ENCODE results near the gene HHAT. TPM values are rescaled to one million over a fixed set of nuclear protein-coding genes. Genes with fewer than 3 reads are reported as not detected.

Gene HHAT
- polyA plus RNA-seq, 3 donors, result 1.1 to 1.6 (median 1.5) TPM

- Mint-ChIP-seq H3K27ac (no peak overlapping the region), H3K4me1 (no peaks in the 10 kb centered on the region), H3K36me3 (no peaks in the 10 kb centered on the region), H3K27me3 (ENCODE audit: low read depth in 3 of 3) (peaks cover 0 to 5% (median 3%) of the 10 kb centered on the region in 3 donors), H3K9me3 (peaks cover 0 to 4% (median 2%) of the 10 kb centered on the region in 7 donors), H3K4me3 (no peak overlapping the region)
- no peak overlapping the region for H3K9ac ChIP-seq (ENCODE audit: insufficient read depth, low read length, poor library complexity, severe bottlenecking)
- TF ChIP-seq CTCF (IDR thresholded peaks at IDR 0.05), result no peak
- intact Hi-C loops (cut with micrococcal nuclease), result no loop called here
- H3K27me3 ChIP-seq (ENCODE audit: control insufficient read depth in 2 of 2, insufficient read depth in 2 of 2, low read length in 2 of 2), result no peaks in the 10 kb centered on the region
- H2AFZ ChIP-seq (ENCODE audit: insufficient read depth, low read depth, low read length, poor library complexity, severe bottlenecking), result no peak overlapping the region
- no peak for DNase-seq
- no peak overlapping the region for H3K4me2 ChIP-seq (replicated peaks; ENCODE audit: extremely low read depth, low read length, poor library complexity, severe bottlenecking)
- no peaks in the 10 kb centered on the region for H3K9me3 ChIP-seq (replicated peaks in 1 of 2; ENCODE audit: control insufficient read depth in 1 of 2, insufficient read depth in 1 of 2, low read length in 2 of 2)
- H4K20me1 ChIP-seq (ENCODE audit: insufficient read depth, low read length), result no peaks in the 10 kb centered on the region
- H3K4me1 ChIP-seq (ENCODE audit: control insufficient read depth in 1 of 2, insufficient read depth in 2 of 2, low read length in 2 of 2), result no peaks in the 10 kb centered on the region
- H3K36me3 ChIP-seq (replicated peaks in 1 of 2; ENCODE audit: control insufficient read depth in 1 of 2, insufficient read depth in 2 of 2, low read length in 2 of 2), result no peaks in the 10 kb centered on the region
- no peak overlapping the region for H3K4me3 ChIP-seq (replicated peaks in 1 of 3; ENCODE audit: low read depth in 2 of 3, low read length in 3 of 3)
- 74% methylated on average over 2 of the region's 3 CpGs for WGBS (ENCODE audit: insufficient coverage)
- H3K79me2 ChIP-seq (ENCODE audit: insufficient read depth, low read length), result no peaks in the 10 kb centered on the region
- no peak overlapping the region for H3K27ac ChIP-seq (ENCODE audit: low read depth in 1 of 2, low read length in 2 of 2)
Observed at GRCh38 chr1:210527091-210527490, 198.4 kb downstream of the HHAT start.

GRCh38 chr1:210531475-210532222 lies 202.9 kb downstream of the HHAT start:
- no peak overlapping the region for H3K27ac Mint-ChIP-seq
- Histone ChIP-seq H3K9me3 (replicated peaks in 1 of 2; ENCODE audit: control insufficient read depth in 1 of 2, insufficient read depth in 1 of 2, low read length in 2 of 2) (no peaks in the 10 kb centered on the region), H3K36me3 (replicated peaks in 1 of 2; ENCODE audit: control insufficient read depth in 1 of 2, insufficient read depth in 2 of 2, low read length in 2 of 2) (no peaks in the 10 kb centered on the region), H3K4me3 (replicated peaks in 1 of 3; ENCODE audit: low read depth in 2 of 3, low read length in 3 of 3) (no peak overlapping the region), H3K4me1 (ENCODE audit: control insufficient read depth in 1 of 2, insufficient read depth in 2 of 2, low read length in 2 of 2) (no peaks in the 10 kb centered on the region), H3K27ac (ENCODE audit: low read depth in 1 of 2, low read length in 2 of 2) (no peak overlapping the region), H4K20me1 (ENCODE audit: insufficient read depth, low read length) (no peaks in the 10 kb centered on the region), H3K9ac (ENCODE audit: insufficient read depth, low read length, poor library complexity, severe bottlenecking) (no peak overlapping the region), H3K79me2 (ENCODE audit: insufficient read depth, low read length) (no peaks in the 10 kb centered on the region), H3K27me3 (ENCODE audit: control insufficient read depth in 2 of 2, insufficient read depth in 2 of 2, low read length in 2 of 2) (no peaks in the 10 kb centered on the region), H2AFZ (ENCODE audit: insufficient read depth, low read depth, low read length, poor library complexity, severe bottlenecking) (no peak overlapping the region), H3K4me2 (replicated peaks; ENCODE audit: extremely low read depth, low read length, poor library complexity, severe bottlenecking) (no peak overlapping the region)
- no CpG with 5 or more reads among the region's 3 CpGs for WGBS (ENCODE audit: insufficient coverage)
- intact Hi-C loops (cut with micrococcal nuclease), result no loop called here
- H3K9me3 Mint-ChIP-seq, result peaks cover 0 to 4% (median 3%) of the 10 kb centered on the region in 7 donors
- no peaks in the 10 kb centered on the region for H3K4me1 Mint-ChIP-seq
- TF ChIP-seq CTCF (IDR thresholded peaks at IDR 0.05), result no peak
- DNase-seq, result no peak
- no peaks in the 10 kb centered on the region for H3K36me3 Mint-ChIP-seq
- H3K27me3 Mint-ChIP-seq (ENCODE audit: low read depth in 3 of 3), result peaks cover 0 to 3% (median 2%) of the 10 kb centered on the region in 3 donors
- H3K4me3 Mint-ChIP-seq, result no peak overlapping the region
